SK-N-SH (cell line): ENCODE results near the gene PRKCA. TPM values are rescaled to one million over a fixed set of nuclear protein-coding genes. Genes with fewer than 3 reads are reported as not detected.
A peak's percentile ranks its signal among the peaks of the same experiment; 100 is the strongest.

ENCODE experiments used
- CTCF ChIA-PET: fragments of 300-600, 350-600 bp; formaldehyde crosslinking; extraction: SDS; loops from one replicate; lab custom pipeline; 2021; lab: Yijun Ruan, JAX
- POLR2A ChIA-PET: fragments of 350-600 bp; sonication (Branson Sonifier 250); formaldehyde crosslinking; extraction: SDS; loops from one replicate; lab custom pipeline; 2020; ENCODE audit warnings: antibody characterized with exemption, inconsistent platforms; lab: Yijun Ruan, JAX
- DNase-seq: peaks from one replicate; pipeline ENCODE4 v3.0.0; 2012
- H2AFZ ChIP-seq: fragments of 200-600 bp; sonication (generic); 2 replicates; pipeline ENCODE4 v1.8.1; 2016; ENCODE audit warnings: antibody characterized with exemption, mild to moderate bottlenecking, low read depth
- H3F3A ChIP-seq: fragments of 200-600 bp; sonication (generic); replicated peaks from 2 replicates; pipeline ENCODE3; 2016; ENCODE audit warnings: antibody characterized with exemption, mild to moderate bottlenecking; ENCODE audit not compliant: insufficient read depth
- H3K27ac ChIP-seq, 2 experiments: fragments of 200-500 bp in 1 of 2; fragments of 200-600 bp in 1 of 2; sonication (Bioruptor generic) in 1 of 2; sonication (generic), shearing (Covaris generic) in 1 of 2; 2 replicates each; pipeline versions ENCODE4 v1.5.1 to v1.6.1; 2014 to 2016; ENCODE audit warnings: low read depth in 2 of 2, inconsistent platforms in 1 of 2, low read length in 1 of 2, mild to moderate bottlenecking in 1 of 2, mixed read lengths in 1 of 2
- H3K27me3 ChIP-seq: fragments of 200-600 bp; sonication (generic), shearing (Covaris generic); 2 replicates; pipeline ENCODE4 v1.6.1; 2016; ENCODE audit warnings: mixed run types; ENCODE audit not compliant: insufficient read depth
- H3K36me3 ChIP-seq, 2 experiments: fragments of 200-500 bp in 1 of 2; fragments of 200-600 bp in 1 of 2; sonication (Bioruptor generic) in 1 of 2; sonication (generic) in 1 of 2; replicated peaks in 1 of 2; 2 replicates each; pipeline versions ENCODE3 to v1.5.1; 2014 to 2016; ENCODE audit warnings: low read length in 1 of 2, mild to moderate bottlenecking in 1 of 2; ENCODE audit not compliant: insufficient read depth in 2 of 2, control insufficient read depth in 1 of 2
- H3K4me1 ChIP-seq, 2 experiments: fragments of 200-500 bp in 1 of 2; fragments of 200-600 bp in 1 of 2; sonication (Bioruptor generic) in 1 of 2; sonication (generic), shearing (Covaris generic) in 1 of 2; 2 replicates each; pipeline versions ENCODE4 v1.5.1 to v1.6.1; 2014 to 2016; ENCODE audit warnings: low read depth in 1 of 2, low read length in 1 of 2, mixed run types in 1 of 2; ENCODE audit not compliant: insufficient read depth in 2 of 2, control insufficient read depth in 1 of 2
- H3K4me2 ChIP-seq: fragments of 200-600 bp; sonication (generic), shearing (Covaris generic); 2 replicates; pipeline ENCODE4 v1.6.1; 2017; ENCODE audit warnings: mixed run types
- H3K4me3 ChIP-seq, 2 experiments: fragments of 200-500 bp in 1 of 2; fragments of 200-600 bp in 1 of 2; sonication (Bioruptor generic) in 1 of 2; sonication (generic), shearing (Covaris generic) in 1 of 2; 2 replicates each; pipeline versions ENCODE4 v1.5.1 to v1.8.1; 2014 to 2016; ENCODE audit warnings: low read depth in 2 of 2, inconsistent platforms in 1 of 2, low read length in 1 of 2, mild to moderate bottlenecking in 1 of 2, mixed read lengths in 1 of 2, moderate library complexity in 1 of 2
- H3K79me2 ChIP-seq: fragments of 200-600 bp; sonication (generic); 2 replicates; pipeline ENCODE4 v1.8.1; 2017; ENCODE audit warnings: mild to moderate bottlenecking; ENCODE audit not compliant: insufficient read depth
- H3K9ac ChIP-seq: fragments of 200-600 bp; sonication (generic); 2 replicates; pipeline ENCODE4 v1.6.1; 2017; ENCODE audit warnings: mixed run types
- H3K9me2 ChIP-seq: fragments of 200-600 bp; sonication (generic); 2 replicates; pipeline ENCODE4 v1.6.1; 2017; ENCODE audit warnings: mixed run types
- H3K9me3 ChIP-seq: fragments of 200-600 bp; sonication (generic); 2 replicates; pipeline ENCODE4 v1.6.1; 2017; ENCODE audit warnings: mixed run types, mild to moderate bottlenecking, moderate library complexity
- H4K20me1 ChIP-seq: fragments of 200-600 bp; sonication (generic); 2 replicates; pipeline ENCODE4 v1.6.1; 2017; ENCODE audit warnings: mild to moderate bottlenecking, mixed run types; ENCODE audit not compliant: insufficient read depth
- CHD2 ChIP-seq: fragments of 150-350 bp; IDR thresholded peaks from 2 replicates; pipeline ENCODE4 v1.6.1; 2018; ENCODE audit warnings: low read length; ENCODE audit not compliant: partially characterized antibody
- JUND ChIP-seq: IDR thresholded peaks from 2 replicates; pipeline ENCODE4 v1.4.0; 2012
- RFX5 ChIP-seq: IDR thresholded peaks from 2 replicates; pipeline ENCODE4 v1.6.1; 2012; ENCODE audit warnings: mild to moderate bottlenecking, improper control_type of control experiment, low read length
- SMC3 ChIP-seq: IDR thresholded peaks from 2 replicates; pipeline ENCODE4 v1.6.1; 2012; ENCODE audit warnings: low read depth, low read length, improper control_type of control experiment
- TAF1 ChIP-seq: IDR thresholded peaks from 2 replicates; pipeline ENCODE4 v1.6.1; 2012; ENCODE audit warnings: low read depth, mild to moderate bottlenecking, low read length, moderate library complexity, borderline replicate concordance
- TEAD4 ChIP-seq: IDR thresholded peaks from 2 replicates; pipeline ENCODE4 v1.4.0; 2012; ENCODE audit warnings: mild to moderate bottlenecking, borderline replicate concordance; ENCODE audit not compliant: insufficient read depth
- WGBS: methylation state at CpG from one replicate; pipeline ENCODE4 v1.1.6; 2017; ENCODE audit warnings: low lambda C conversion rate; 5-methylcytosine and 5-hydroxymethylcytosine counted together
- polyA plus RNA-seq, 3 experiments: library from polyadenylated mRNA; depleted of rRNA; stranded (reverse); fragments of >200 nt; gene quantifications; 2 replicates each; pipeline ENCODE4 v1.2.3, GENCODE V29; 2012
- TF ChIP-seq, protein P1 (sequence below): IDR thresholded peaks from 2 replicates; pipeline ENCODE4 v1.4.0; 2012; ENCODE audit warnings: low read depth, borderline replicate concordance
- TF ChIP-seq, protein P2 (sequence below): fragments of 150-350 bp; IDR thresholded peaks from 2 replicates; pipeline ENCODE4 v1.6.1; 2017; ENCODE audit warnings: antibody characterized with exemption, low read length, low read depth, borderline replicate concordance
- TF ChIP-seq, protein P3 (sequence below): IDR thresholded peaks from 2 replicates; pipeline ENCODE4 v1.4.0; 2012; ENCODE audit warnings: low read depth

Gene PRKCA
- polyA plus RNA-seq, 1 of the 3 experiments (the other 2 are of a cell fraction), result 108 TPM

DNA sequence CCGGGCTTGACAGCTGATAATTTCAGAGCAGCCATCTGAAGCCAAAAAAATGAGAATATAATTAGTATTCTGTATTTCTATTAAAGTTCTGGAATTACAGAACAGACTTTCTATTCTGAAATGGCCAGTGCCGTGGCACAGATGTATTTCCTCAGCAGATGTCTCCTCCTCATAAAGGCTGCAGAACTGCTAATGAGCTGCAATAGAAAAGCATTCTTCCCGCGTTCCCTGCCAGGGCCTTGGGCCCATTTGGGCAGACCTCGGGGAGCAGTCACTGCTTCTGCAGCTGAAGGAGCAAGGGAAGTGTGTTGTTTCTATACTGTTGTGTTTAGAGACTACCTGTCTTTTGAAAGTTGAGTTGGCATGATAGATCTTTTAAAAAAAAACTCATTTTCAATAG, 379.9 kb downstream of the PRKCA start:
- WGBS, result 84% methylated on average over 5 of the region's 5 CpGs
- no peaks in the 10 kb centered on the region for H3K9me2 ChIP-seq
- H3K4me2 ChIP-seq, result no peak overlapping the region
- ChIA-PET POLR2A (no interaction called here), CTCF (interaction anchor here (1.0 to 1.8 kb wide), 3 partner anchors 8 to 482 kb away, joined by 3 to 6 read pairs (median 3); no protein-coding TSS in a partner anchor)
- DNase-seq, result no peak
- H3K4me3 ChIP-seq, result no peak overlapping the region
- peaks cover 30 to 34% of the 10 kb centered on the region in 2 experiments for H3K36me3 ChIP-seq
- peaks cover 60% of the 10 kb centered on the region for H3K79me2 ChIP-seq
- no peaks in the 10 kb centered on the region for H3K9me3 ChIP-seq
- no peaks in the 10 kb centered on the region for H3F3A ChIP-seq
- TF ChIP-seq CHD2 (no peak), SMC3 (no peak), TAF1 (no peak), TEAD4 (no peak), RFX5 (no peak), JUND (no peak)
- TF ChIP-seq, protein P1, sequence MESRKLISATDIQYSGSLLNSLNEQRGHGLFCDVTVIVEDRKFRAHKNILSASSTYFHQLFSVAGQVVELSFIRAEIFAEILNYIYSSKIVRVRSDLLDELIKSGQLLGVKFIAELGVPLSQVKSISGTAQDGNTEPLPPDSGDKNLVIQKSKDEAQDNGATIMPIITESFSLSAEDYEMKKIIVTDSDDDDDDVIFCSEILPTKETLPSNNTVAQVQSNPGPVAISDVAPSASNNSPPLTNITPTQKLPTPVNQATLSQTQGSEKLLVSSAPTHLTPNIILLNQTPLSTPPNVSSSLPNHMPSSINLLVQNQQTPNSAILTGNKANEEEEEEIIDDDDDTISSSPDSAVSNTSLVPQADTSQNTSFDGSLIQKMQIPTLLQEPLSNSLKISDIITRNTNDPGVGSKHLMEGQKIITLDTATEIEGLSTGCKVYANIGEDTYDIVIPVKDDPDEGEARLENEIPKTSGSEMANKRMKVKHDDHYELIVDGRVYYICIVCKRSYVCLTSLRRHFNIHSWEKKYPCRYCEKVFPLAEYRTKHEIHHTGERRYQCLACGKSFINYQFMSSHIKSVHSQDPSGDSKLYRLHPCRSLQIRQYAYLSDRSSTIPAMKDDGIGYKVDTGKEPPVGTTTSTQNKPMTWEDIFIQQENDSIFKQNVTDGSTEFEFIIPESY, result no peak
- TF ChIP-seq, protein P2, sequence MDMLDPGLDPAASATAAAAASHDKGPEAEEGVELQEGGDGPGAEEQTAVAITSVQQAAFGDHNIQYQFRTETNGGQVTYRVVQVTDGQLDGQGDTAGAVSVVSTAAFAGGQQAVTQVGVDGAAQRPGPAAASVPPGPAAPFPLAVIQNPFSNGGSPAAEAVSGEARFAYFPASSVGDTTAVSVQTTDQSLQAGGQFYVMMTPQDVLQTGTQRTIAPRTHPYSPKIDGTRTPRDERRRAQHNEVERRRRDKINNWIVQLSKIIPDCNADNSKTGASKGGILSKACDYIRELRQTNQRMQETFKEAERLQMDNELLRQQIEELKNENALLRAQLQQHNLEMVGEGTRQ, result no peak
- peaks cover 0 to 23% of the 10 kb centered on the region in 2 experiments; a peak in 2 of 4 replicates for H3K4me1 ChIP-seq
- peaks cover 65% of the 10 kb centered on the region for H4K20me1 ChIP-seq
- H3K9ac ChIP-seq, result no peak overlapping the region
- H3K27me3 ChIP-seq, result no peaks in the 10 kb centered on the region
- no peak overlapping the region for H3K27ac ChIP-seq
- H2AFZ ChIP-seq, result no peak overlapping the region

DNA sequence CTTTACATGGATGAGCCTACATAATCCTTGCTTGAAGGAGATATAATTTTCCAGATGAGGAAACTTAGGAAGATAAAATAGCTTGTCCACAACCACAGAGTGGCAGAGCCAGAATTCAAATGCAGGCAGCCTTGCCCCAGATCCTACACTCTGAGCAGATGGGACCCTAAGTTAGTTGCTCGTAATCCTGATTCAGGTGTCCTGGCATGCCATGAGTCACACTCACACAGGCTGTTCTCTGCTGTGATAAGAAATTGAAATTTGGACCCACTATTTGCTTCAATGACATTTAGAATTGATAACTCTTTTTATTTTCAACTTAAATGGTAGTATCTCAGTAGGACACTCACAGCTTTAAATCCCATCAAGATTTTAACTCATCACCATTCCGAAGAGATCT, 381.8 kb downstream of the PRKCA start:
- H4K20me1 ChIP-seq, result peaks cover 65% of the 10 kb centered on the region
- WGBS, result 82% methylated on average over 2 of the region's 2 CpGs
- no peak for DNase-seq
- no peak overlapping the region for H3K4me2 ChIP-seq
- TF ChIP-seq JUND, result 0 out of 2 replicates have a peak, but pooled peaks have one; percentile 12
- TF ChIP-seq, protein P3, sequence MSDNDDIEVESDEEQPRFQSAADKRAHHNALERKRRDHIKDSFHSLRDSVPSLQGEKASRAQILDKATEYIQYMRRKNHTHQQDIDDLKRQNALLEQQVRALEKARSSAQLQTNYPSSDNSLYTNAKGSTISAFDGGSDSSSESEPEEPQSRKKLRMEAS, result no peak
- no peaks in the 10 kb centered on the region for H3K27me3 ChIP-seq
- H3K79me2 ChIP-seq, result peaks cover 42% of the 10 kb centered on the region
- ChIA-PET POLR2A (no interaction called here), CTCF (interaction anchor here (1.1 to 6.2 kb wide), 4 partner anchors 10 to 1390 kb away, joined by 3 to 42 read pairs (median 5); no protein-coding TSS in a partner anchor)
- peaks cover 42 to 43% of the 10 kb centered on the region in 2 experiments for H3K36me3 ChIP-seq
- H3K9me2 ChIP-seq, result no peaks in the 10 kb centered on the region
- no peak overlapping the region for H3K27ac ChIP-seq
- no peak overlapping the region for H3K9ac ChIP-seq
- no peak overlapping the region for H2AFZ ChIP-seq
- H3K4me3 ChIP-seq, result no peak overlapping the region
- H3K9me3 ChIP-seq, result no peaks in the 10 kb centered on the region
- peaks cover 0 to 23% of the 10 kb centered on the region in 2 experiments; a peak in 2 of 4 replicates for H3K4me1 ChIP-seq
- no peaks in the 10 kb centered on the region for H3F3A ChIP-seq
